GM12878 (cell line): Measurements from ENCODE around the gene PTCH2. TPM values are rescaled to one million over a fixed set of nuclear protein-coding genes. Genes with fewer than 3 reads are reported as not detected.

Experiments
- ATAC-seq: fragments of 200-7000 bp; cut with Tn5 transposase; 3 replicates; pipeline ENCODE4 v1.9.1; 2020; ENCODE audit warnings: mild to moderate bottlenecking, moderate library complexity
- BruUV-seq: library from RNA; stranded (reverse); fragments of 400-500 nt; replicated peaks from 2 replicates; lab custom pipeline; 2021; lab: Mats Ljungman, UMichigan
- CTCF ChIA-PET: fragments of 300-600 bp; sonication (Branson Sonifier 250); formaldehyde crosslinking; extraction: SDS; loops from one replicate; lab custom pipeline; 2021; ENCODE audit warnings: inconsistent platforms; lab: Yijun Ruan, JAX
- POLR2A ChIA-PET: fragments of 350-600 bp; formaldehyde crosslinking; extraction: SDS; loops from one replicate; lab custom pipeline; 2021; ENCODE audit warnings: inconsistent platforms; lab: Charles Lee
- RAD21 ChIA-PET: fragments of 300-600 bp; sonication (Branson Sonifier 250); formaldehyde crosslinking; loops from one replicate; lab custom pipeline; 2023; ENCODE audit warnings: antibody characterized with exemption; ENCODE audit not compliant: unreplicated experiment; lab: Charles Lee
- SMC1A ChIA-PET: fragments of 300-600 bp; sonication (Branson Sonifier 250); formaldehyde crosslinking; loops from one replicate; lab custom pipeline; 2023; ENCODE audit not compliant: unreplicated experiment, uncharacterized antibody; lab: Charles Lee
- DNase-seq: peaks from one replicate; pipeline ENCODE4 v3.0.0-alpha.2; 2011; ENCODE audit warnings: low read depth, low spot score
- FAIRE-seq: peaks from 3 replicates; lab custom pipeline; 2011; peaks lifted over from hg19 to GRCh38; lab: Jason Lieb, UNC
- H2AFZ ChIP-seq: 2 replicates; pipeline ENCODE4 v1.6.0; 2011; ENCODE audit warnings: low read depth, low read length, control low read depth; ENCODE audit not compliant: control insufficient read depth
- H3K27ac ChIP-seq: 2 replicates; pipeline ENCODE4 v1.5.1; 2011; ENCODE audit warnings: control low read depth; ENCODE audit not compliant: control insufficient read depth, insufficient read depth
- H3K27me3 ChIP-seq, 2 experiments: replicated peaks in 1 of 2; 2 replicates each; pipeline versions ENCODE4 v1.6.0 to v1.6.1; 2011; ENCODE audit warnings: low read length in 1 of 2; ENCODE audit not compliant: control insufficient read depth in 2 of 2, insufficient read depth in 2 of 2
- H3K36me3 ChIP-seq, 2 experiments: 2 replicates each; pipeline ENCODE4 v1.5.1; 2011; ENCODE audit warnings: low read length in 1 of 2; ENCODE audit not compliant: control insufficient read depth in 2 of 2, insufficient read depth in 2 of 2
- H3K4me1 ChIP-seq: 2 replicates; pipeline ENCODE4 v1.6.1; 2011; ENCODE audit warnings: mild to moderate bottlenecking, low read length, moderate library complexity, mixed read lengths; ENCODE audit not compliant: control insufficient read depth, insufficient read depth
- H3K4me2 ChIP-seq: 2 replicates; pipeline ENCODE4 v1.6.0; 2011; ENCODE audit warnings: control low read depth; ENCODE audit not compliant: control insufficient read depth, insufficient read depth
- H3K4me3 ChIP-seq: fragments of 200-600 bp; sonication (generic); 2 replicates; pipeline ENCODE4 v1.5.1; 2016
- H3K79me2 ChIP-seq: 2 replicates; pipeline ENCODE4 v1.6.0; 2011; ENCODE audit warnings: low read length; ENCODE audit not compliant: control insufficient read depth, insufficient read depth
- H3K9ac ChIP-seq: 2 replicates; pipeline ENCODE4 v1.8.0; 2011; ENCODE audit warnings: low read length, control low read depth, mixed read lengths; ENCODE audit not compliant: control insufficient read depth, insufficient read depth
- H3K9me3 ChIP-seq: replicated peaks from 3 replicates; pipeline ENCODE4 v1.5.1; 2011; ENCODE audit warnings: mild to moderate bottlenecking, low read length; ENCODE audit not compliant: control insufficient read depth, insufficient read depth
- H4K20me1 ChIP-seq: 2 replicates; pipeline ENCODE4 v1.6.0; 2011; ENCODE audit not compliant: control insufficient read depth, insufficient read depth
- NR2C2 ChIP-seq: IDR thresholded peaks from 2 replicates; pipeline ENCODE4 v1.6.1; 2011; ENCODE audit warnings: borderline replicate concordance, low read depth; ENCODE audit not compliant: control insufficient read depth, insufficient read length
- PKNOX1 ChIP-seq: fragments of 450-650 bp; IDR thresholded peaks from 2 replicates; pipeline ENCODE4 v1.6.1; 2016; ENCODE audit warnings: mild to moderate bottlenecking
- POLR2AphosphoS5 ChIP-seq: IDR thresholded peaks from 2 replicates; pipeline ENCODE4 v1.6.1; 2011; ENCODE audit warnings: mild to moderate bottlenecking, low read length, inconsistent platforms
- RFX5 ChIP-seq: IDR thresholded peaks from 2 replicates; pipeline ENCODE4 v1.6.1; 2011; ENCODE audit warnings: low read depth, low read length, improper control_type of control experiment
- WGBS: methylation state at CpG from one replicate; pipeline ENCODE4 v1.1.6; 2016; ENCODE audit warnings: low lambda C conversion rate; ENCODE audit not compliant: insufficient replicate concordance, insufficient coverage; ENCODE audit errors: missing lambda C conversion rate; 5-methylcytosine and 5-hydroxymethylcytosine counted together
- in situ Hi-C: fragments of 300-500 bp; cut with MboI; formaldehyde crosslinking; loops from 9 replicates; pipeline ENCODE4 v1.14.3; 2018; ENCODE audit warnings: mixed read lengths
- intact Hi-C: fragments of 100-400 bp; cut with micrococcal nuclease; formaldehyde crosslinking; loops from one replicate; pipeline ENCODE4 v1.14.2; 2022; ENCODE audit not compliant: unreplicated experiment
- polyA plus RNA-seq, 11 experiments: library from polyadenylated mRNA; depleted of rRNA in 4 of 11; unstranded in 6 of 11; stranded (reverse) in 5 of 11; fragments of >200 nt; fragmentation: Nextera tagmentation in 4 of 11; fragmentation: Illumina TruSeq in 1 of 11; extraction: Ambion mirVana in 4 of 11; extraction: Trizol in 1 of 11; gene quantifications; 1 replicate in 1 of 11; 2 replicates in 10 of 11; pipeline versions ENCODE4 v1.2.1 to v1.2.3, GENCODE V29; 2011 to 2016; ENCODE audit warnings: inconsistent platforms in 2 of 11, missing spikeins in 2 of 11, low read depth in 1 of 11
- total RNA-seq, 4 experiments: library from RNA; depleted of rRNA in 3 of 4; stranded (reverse); fragments of >200 nt in 3 of 4; fragmentation: Illumina TruSeq in 1 of 4; extraction: Trizol in 1 of 4; gene quantifications; 2 replicates each; pipeline versions ENCODE4 v1.2.1 to v1.2.3, GENCODE V29; 2013 to 2021

PTCH2 gene
- total and polyA plus RNA-seq, 10 of the 15 experiments (the other 5 are each of a cell fraction or from before 2014, with no cell fraction given) = 0.03 to 8.4 (median 0.10) TPM

- TF ChIP-seq PKNOX1 = peak; percentile 67
- TF ChIP-seq NR2C2 = no peak
- no peak for TF ChIP-seq RFX5
- TF ChIP-seq, all 136 proteins: peak for 8
Observed at GRCh38 chr1:44835738-44836675, 7.0 kb downstream of the PTCH2 start (continued).

GRCh38 chr1:44834328-44834727 lies 8.7 kb downstream of the PTCH2 start:
- Histone ChIP-seq H3K27ac (no peak overlapping the region), H3K4me3 (no peak overlapping the region), H3K36me3 (no peaks in the 10 kb centered on the region), H3K9me3 (no peaks in the 10 kb centered on the region), H3K4me2 (no peak overlapping the region), H2AFZ (no peak overlapping the region), H3K27me3 (no peaks in the 10 kb centered on the region), H3K79me2 (no peaks in the 10 kb centered on the region), H3K9ac (no peak overlapping the region), H3K4me1 (no peaks in the 10 kb centered on the region), H4K20me1 (no peaks in the 10 kb centered on the region)
- intact Hi-C loops = loop anchor here (2.0 to 10.0 kb wide), 2 partner anchors 150 to 466 kb away; partner anchors contain the start of gene EIF2B3
- no peak for FAIRE-seq
- WGBS = 63% methylated on average over 7 of the region's 7 CpGs
- no TSS peak for BruUV-seq
- DNase-seq = no peak
- ChIA-PET CTCF (interaction anchor here (0.7 to 3.4 kb wide), 7 partner anchors 8 to 659 kb away, joined by 3 to 15 read pairs (median 4); partner anchors contain the start of gene PLK3), POLR2A (interaction anchor here (0.7 to 1.0 kb wide), 2 partner anchors 12 to 34 kb away, joined by 3 read pairs; partner anchors contain the start of gene PLK3), RAD21 (interaction anchor here (0.7 to 2.1 kb wide), 2 partner anchors 41 to 179 kb away, joined by 4 to 9 read pairs; no protein-coding TSS in a partner anchor), SMC1A (interaction anchor here (0.7 to 2.8 kb wide), 3 partner anchors 14 to 177 kb away, joined by 3 to 13 read pairs (median 3); partner anchors contain the start of genes HECTD3 and UROD)
- ATAC-seq = no peak
- in situ Hi-C loops = loop anchor here (5.0 kb wide), 1 partner anchor 468 kb away; no protein-coding TSS in a partner anchor
- no peak for TF ChIP-seq RFX5
- TF ChIP-seq POLR2AphosphoS5 = no peak
